Neural cell (in vitro differentiated cells): ENCODE data around the gene CEP72. TPM values are rescaled to one million over a fixed set of nuclear protein-coding genes. Genes with fewer than 3 reads are reported as not detected.

Experiments used
- H2AFZ ChIP-seq: fragments of 200-600, 300-800 bp; sonication (generic), shearing (Covaris generic); 2 replicates; pipeline ENCODE4 v1.6.0; 2014; ENCODE audit warnings: low read depth, mild to moderate bottlenecking, antibody characterized with exemption, low read length, moderate library complexity
- H3F3A ChIP-seq: fragments of 200-600 bp; shearing (Covaris generic); 2 replicates; pipeline ENCODE4 v1.6.1; 2016; ENCODE audit warnings: mild to moderate bottlenecking, moderate library complexity, mixed read lengths, antibody characterized with exemption, low read length; ENCODE audit not compliant: insufficient read depth, poor library complexity, severe bottlenecking
- H3K27ac ChIP-seq: fragments of 200-600, 300-800 bp; sonication (generic), shearing (Covaris generic); 2 replicates; pipeline ENCODE4 v1.5.1; 2014; ENCODE audit warnings: mild to moderate bottlenecking, low read length, moderate library complexity
- H3K27me3 ChIP-seq: fragments of 300-800, 200-600 bp; sonication (generic), shearing (Covaris generic); 2 replicates; pipeline ENCODE4 v1.6.0; 2014; ENCODE audit warnings: mild to moderate bottlenecking, low read depth, low read length, moderate library complexity; ENCODE audit not compliant: insufficient read depth
- H3K36me3 ChIP-seq: fragments of 300-800, 200-600 bp; sonication (generic), shearing (Covaris generic); 2 replicates; pipeline ENCODE4 v1.5.1; 2014; ENCODE audit warnings: mild to moderate bottlenecking, antibody characterized with exemption, low read length, moderate library complexity; ENCODE audit not compliant: insufficient read depth
- H3K4me2 ChIP-seq: fragments of 300-800, 200-600 bp; sonication (generic), shearing (Covaris generic); 2 replicates; pipeline ENCODE4 v1.6.0; 2014; ENCODE audit warnings: mild to moderate bottlenecking, low read length
- H3K4me3 ChIP-seq: fragments of 300-800, 200-600 bp; sonication (generic), shearing (Covaris generic); 2 replicates; pipeline ENCODE4 v1.5.1; 2014; ENCODE audit warnings: mild to moderate bottlenecking, low read length, moderate library complexity
- H3K79me2 ChIP-seq: fragments of 200-600 bp; shearing (Covaris generic); replicated peaks from 2 replicates; pipeline ENCODE4 v1.6.0; 2014; ENCODE audit warnings: mild to moderate bottlenecking, low read length, moderate library complexity; ENCODE audit not compliant: insufficient read depth
- H3K9ac ChIP-seq: fragments of 300-800, 200-600 bp; sonication (generic), shearing (Covaris generic); 2 replicates; pipeline ENCODE4 v1.6.1; 2016; ENCODE audit warnings: mild to moderate bottlenecking, low read length, mixed read lengths
- H3K9me2 ChIP-seq: fragments of 200-600 bp; shearing (Covaris generic); 2 replicates; pipeline ENCODE4 v1.6.1; 2016; ENCODE audit warnings: mild to moderate bottlenecking, low read length, mixed read lengths; ENCODE audit not compliant: insufficient read depth
- H3K9me3 ChIP-seq: fragments of 200-600, 300-800 bp; sonication (generic), shearing (Covaris generic); 2 replicates; pipeline ENCODE4 v1.6.1; 2016; ENCODE audit warnings: mild to moderate bottlenecking, mixed run types, low read length, moderate library complexity, mixed read lengths
- H4K20me1 ChIP-seq: fragments of 200-600 bp; shearing (Covaris generic); 2 replicates; pipeline ENCODE4 v1.6.1; 2016; ENCODE audit warnings: mild to moderate bottlenecking, mixed run types; ENCODE audit not compliant: insufficient read depth
- EP300 ChIP-seq: fragments of 450-650 bp; conservative IDR thresholded peaks from 2 replicates; pipeline ENCODE4 v1.6.1; 2014; ENCODE audit warnings: antibody characterized with exemption, mild to moderate bottlenecking, moderate library complexity; ENCODE audit not compliant: poor library complexity, severe bottlenecking
- EZH2 ChIP-seq: fragments of 200-600, 300-800 bp; shearing (Covaris generic), sonication (generic); IDR thresholded peaks from 2 replicates; pipeline ENCODE4 v1.6.1; 2014; ENCODE audit warnings: antibody characterized with exemption, low read length, borderline replicate concordance, mild to moderate bottlenecking; ENCODE audit not compliant: insufficient read depth, poor library complexity, severe bottlenecking
- MXI1 ChIP-seq: fragments of 450-650 bp; conservative IDR thresholded peaks from 2 replicates; pipeline ENCODE4 v1.6.1; 2014; ENCODE audit warnings: antibody characterized with exemption, mild to moderate bottlenecking; ENCODE audit not compliant: poor library complexity, severe bottlenecking
- POLR2AphosphoS5 ChIP-seq: IDR thresholded peaks from 2 replicates; pipeline ENCODE4 v1.6.1; 2012
- RAD21 ChIP-seq: fragments of 450-650 bp; conservative IDR thresholded peaks from 2 replicates; pipeline ENCODE4 v1.6.1; 2014; ENCODE audit warnings: antibody characterized with exemption, mild to moderate bottlenecking, moderate library complexity
- SMC3 ChIP-seq: fragments of 450-650 bp; conservative IDR thresholded peaks from 2 replicates; pipeline ENCODE4 v1.6.1; 2014; ENCODE audit warnings: antibody characterized with exemption, mild to moderate bottlenecking, moderate library complexity; ENCODE audit not compliant: poor library complexity
- TAF1 ChIP-seq: IDR thresholded peaks from 2 replicates; pipeline ENCODE4 v1.6.1; 2012; ENCODE audit warnings: low read depth
- polyA plus RNA-seq: library from polyadenylated mRNA; depleted of rRNA; stranded (reverse); fragments of >200 nt; gene quantifications from 2 replicates; pipeline ENCODE4 v1.2.3, GENCODE V29; 2014
- TF ChIP-seq, protein P1 (sequence below): IDR thresholded peaks from 2 replicates; pipeline ENCODE4 v1.6.1; 2012; ENCODE audit warnings: borderline replicate concordance
- TF ChIP-seq, protein P2 (sequence below): fragments of 450-650 bp; IDR thresholded peaks from 2 replicates; pipeline ENCODE4 v1.5.1; 2014; ENCODE audit warnings: antibody characterized with exemption, mild to moderate bottlenecking, moderate library complexity; ENCODE audit not compliant: poor library complexity, severe bottlenecking

CEP72 gene
- polyA plus RNA-seq, 1 donor from 2014 or later, result 5.9 TPM

DNA sequence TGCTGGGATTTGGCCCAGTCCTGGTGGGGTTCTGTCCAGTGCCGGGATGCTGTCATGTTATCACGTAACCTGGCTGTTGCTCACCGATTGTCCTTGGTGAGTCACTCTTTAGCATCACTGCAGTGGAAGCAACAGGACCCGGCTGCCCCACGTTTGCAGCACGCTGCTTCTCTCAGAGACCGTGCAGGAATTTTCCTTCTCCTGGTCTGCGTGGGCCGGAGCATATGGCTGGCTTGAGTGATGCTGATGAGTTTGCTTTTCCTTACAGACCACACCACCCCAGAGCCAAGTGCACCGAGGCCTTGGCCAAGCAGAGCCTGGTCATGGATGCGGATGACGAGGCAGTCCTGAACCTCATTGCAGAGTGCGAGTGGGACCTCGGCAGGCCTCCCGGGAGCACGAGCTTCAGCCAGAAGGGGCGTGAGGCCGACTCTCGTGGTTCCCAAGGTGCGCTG lies 21.4 kb downstream of the CEP72 start:
- no peaks in the 10 kb centered on the region for H3K79me2 ChIP-seq
- no peaks in the 10 kb centered on the region for H3K27me3 ChIP-seq
- no peaks in the 10 kb centered on the region for H4K20me1 ChIP-seq
- H3K36me3 ChIP-seq, result no peaks in the 10 kb centered on the region
- TF ChIP-seq EZH2 (no peak), MXI1 (no peak), EP300 (no peak), RAD21 (no peak), SMC3 (no peak), POLR2AphosphoS5 (no peak), TAF1 (no peak)
- TF ChIP-seq, protein P1, sequence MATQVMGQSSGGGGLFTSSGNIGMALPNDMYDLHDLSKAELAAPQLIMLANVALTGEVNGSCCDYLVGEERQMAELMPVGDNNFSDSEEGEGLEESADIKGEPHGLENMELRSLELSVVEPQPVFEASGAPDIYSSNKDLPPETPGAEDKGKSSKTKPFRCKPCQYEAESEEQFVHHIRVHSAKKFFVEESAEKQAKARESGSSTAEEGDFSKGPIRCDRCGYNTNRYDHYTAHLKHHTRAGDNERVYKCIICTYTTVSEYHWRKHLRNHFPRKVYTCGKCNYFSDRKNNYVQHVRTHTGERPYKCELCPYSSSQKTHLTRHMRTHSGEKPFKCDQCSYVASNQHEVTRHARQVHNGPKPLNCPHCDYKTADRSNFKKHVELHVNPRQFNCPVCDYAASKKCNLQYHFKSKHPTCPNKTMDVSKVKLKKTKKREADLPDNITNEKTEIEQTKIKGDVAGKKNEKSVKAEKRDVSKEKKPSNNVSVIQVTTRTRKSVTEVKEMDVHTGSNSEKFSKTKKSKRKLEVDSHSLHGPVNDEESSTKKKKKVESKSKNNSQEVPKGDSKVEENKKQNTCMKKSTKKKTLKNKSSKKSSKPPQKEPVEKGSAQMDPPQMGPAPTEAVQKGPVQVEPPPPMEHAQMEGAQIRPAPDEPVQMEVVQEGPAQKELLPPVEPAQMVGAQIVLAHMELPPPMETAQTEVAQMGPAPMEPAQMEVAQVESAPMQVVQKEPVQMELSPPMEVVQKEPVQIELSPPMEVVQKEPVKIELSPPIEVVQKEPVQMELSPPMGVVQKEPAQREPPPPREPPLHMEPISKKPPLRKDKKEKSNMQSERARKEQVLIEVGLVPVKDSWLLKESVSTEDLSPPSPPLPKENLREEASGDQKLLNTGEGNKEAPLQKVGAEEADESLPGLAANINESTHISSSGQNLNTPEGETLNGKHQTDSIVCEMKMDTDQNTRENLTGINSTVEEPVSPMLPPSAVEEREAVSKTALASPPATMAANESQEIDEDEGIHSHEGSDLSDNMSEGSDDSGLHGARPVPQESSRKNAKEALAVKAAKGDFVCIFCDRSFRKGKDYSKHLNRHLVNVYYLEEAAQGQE, result no peak
- TF ChIP-seq, protein P2, sequence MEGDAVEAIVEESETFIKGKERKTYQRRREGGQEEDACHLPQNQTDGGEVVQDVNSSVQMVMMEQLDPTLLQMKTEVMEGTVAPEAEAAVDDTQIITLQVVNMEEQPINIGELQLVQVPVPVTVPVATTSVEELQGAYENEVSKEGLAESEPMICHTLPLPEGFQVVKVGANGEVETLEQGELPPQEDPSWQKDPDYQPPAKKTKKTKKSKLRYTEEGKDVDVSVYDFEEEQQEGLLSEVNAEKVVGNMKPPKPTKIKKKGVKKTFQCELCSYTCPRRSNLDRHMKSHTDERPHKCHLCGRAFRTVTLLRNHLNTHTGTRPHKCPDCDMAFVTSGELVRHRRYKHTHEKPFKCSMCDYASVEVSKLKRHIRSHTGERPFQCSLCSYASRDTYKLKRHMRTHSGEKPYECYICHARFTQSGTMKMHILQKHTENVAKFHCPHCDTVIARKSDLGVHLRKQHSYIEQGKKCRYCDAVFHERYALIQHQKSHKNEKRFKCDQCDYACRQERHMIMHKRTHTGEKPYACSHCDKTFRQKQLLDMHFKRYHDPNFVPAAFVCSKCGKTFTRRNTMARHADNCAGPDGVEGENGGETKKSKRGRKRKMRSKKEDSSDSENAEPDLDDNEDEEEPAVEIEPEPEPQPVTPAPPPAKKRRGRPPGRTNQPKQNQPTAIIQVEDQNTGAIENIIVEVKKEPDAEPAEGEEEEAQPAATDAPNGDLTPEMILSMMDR, result no peak
- H3K9ac ChIP-seq, result no peak overlapping the region
- H3K4me2 ChIP-seq, result no peak overlapping the region
- no peak overlapping the region for H3K4me3 ChIP-seq
- H3K9me2 ChIP-seq, result no peaks in the 10 kb centered on the region
- H2AFZ ChIP-seq, result no peak overlapping the region
- H3K9me3 ChIP-seq, result no peaks in the 10 kb centered on the region
- no peak overlapping the region for H3K27ac ChIP-seq
- H3F3A ChIP-seq, result no peaks in the 10 kb centered on the region

DNA sequence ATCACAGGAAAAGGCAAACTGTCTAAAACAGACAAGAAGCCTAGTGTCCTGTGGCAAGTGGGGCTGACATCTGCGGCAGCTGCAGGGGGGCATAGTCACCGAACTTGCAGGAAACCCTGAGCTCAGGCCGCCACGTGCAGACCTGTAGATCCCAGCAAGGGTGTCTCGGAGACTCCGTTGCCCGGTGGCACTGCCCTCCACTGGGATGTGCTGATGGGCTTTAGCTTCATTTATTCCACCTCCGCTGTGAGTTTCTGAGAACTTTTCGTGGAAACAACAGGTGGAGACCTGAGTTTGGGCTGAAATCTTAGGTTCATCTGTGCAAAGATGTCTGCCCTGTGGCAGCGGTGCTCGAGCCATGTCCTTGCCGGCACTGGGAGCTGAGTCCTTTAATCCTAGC lies 22.1 kb downstream of the CEP72 start:
- no peak overlapping the region for H3K4me3 ChIP-seq
- no peaks in the 10 kb centered on the region for H3K79me2 ChIP-seq
- H3K27ac ChIP-seq, result no peak overlapping the region
- no peaks in the 10 kb centered on the region for H3F3A ChIP-seq
- H3K9me2 ChIP-seq, result no peaks in the 10 kb centered on the region
- H3K4me2 ChIP-seq, result no peak overlapping the region
- H3K9ac ChIP-seq, result no peak overlapping the region
- no peaks in the 10 kb centered on the region for H4K20me1 ChIP-seq
- H3K9me3 ChIP-seq, result no peaks in the 10 kb centered on the region
- H3K27me3 ChIP-seq, result no peaks in the 10 kb centered on the region
- no peaks in the 10 kb centered on the region for H3K36me3 ChIP-seq
- no peak for TF ChIP-seq POLR2AphosphoS5
- TF ChIP-seq TAF1, result no peak
- TF ChIP-seq RAD21, result no peak
- no peak for TF ChIP-seq SMC3
- TF ChIP-seq MXI1, result no peak
- TF ChIP-seq, protein P2, result no peak
- TF ChIP-seq, protein P1, result no peak
- H2AFZ ChIP-seq, result no peak overlapping the region
